ENCODE results near the gene RNF207. TPM values are rescaled to one million over a fixed set of nuclear protein-coding genes. Genes with fewer than 3 reads are reported as not detected.
"Not testable (repeated sequence)": the region's sequence is repeated elsewhere in the genome, so short reads cannot be mapped to it uniquely, and the experiment has no call there.

The RNF207 gene
- total RNA-seq, 1 donor from 2014 or later, result 70.1 TPM

GRCh38 chr1:6218375-6219164, 12.7 kb downstream of the RNF207 start:
- intact Hi-C loops (cut with DNase I), result no loop called here
- DNase-seq (no peak), ATAC-seq (ENCODE audit: poor library complexity) (no peak)

GRCh38 chr1:6219641-6220040, 13.7 kb downstream of the RNF207 start:
- ATAC-seq (ENCODE audit: poor library complexity); intact Hi-C loops (cut with DNase I); DNase-seq: not testable (repeated sequence)

GRCh38 chr1:6220236-6220635, 14.3 kb downstream of the RNF207 start:
- ATAC-seq (ENCODE audit: poor library complexity), result no peak
- no peak for DNase-seq
- intact Hi-C loops (cut with DNase I), result no loop called here

GRCh38 chr1:6221210-6221784, 15.4 kb downstream of the RNF207 start:
- intact Hi-C loops (cut with DNase I), result no loop called here
- ATAC-seq (ENCODE audit: poor library complexity) (no peak), DNase-seq (no peak)

- DNase-seq (peak; percentile 81), ATAC-seq (ENCODE audit: poor library complexity) (peak; percentile 58)
- intact Hi-C loops (cut with DNase I), result no loop called here
Observed at GRCh38 chr1:6222636-6223035, 16.7 kb downstream of the RNF207 start.

GRCh38 chr1:6223617-6224016, 17.7 kb downstream of the RNF207 start:
- intact Hi-C loops (cut with DNase I), result no loop called here
- ATAC-seq (ENCODE audit: poor library complexity) (peak; percentile 83), DNase-seq (peak; percentile 73)

GRCh38 chr1:6224718-6225117, 18.8 kb downstream of the RNF207 start:
- intact Hi-C loops (cut with DNase I), result no loop called here
- ATAC-seq (ENCODE audit: poor library complexity), result no peak
- DNase-seq, result no peak

- no peak for ATAC-seq (ENCODE audit: poor library complexity)
- intact Hi-C loops (cut with DNase I), result no loop called here
- DNase-seq, result no peak
Observed at GRCh38 chr1:6225651-6226050, 19.7 kb downstream of the RNF207 start.

- no peak for ATAC-seq (ENCODE audit: poor library complexity)
- intact Hi-C loops (cut with DNase I), result no loop called here
- DNase-seq, result no peak
Observed at GRCh38 chr1:6233376-6233775, 27.5 kb downstream of the RNF207 start.

- DNase-seq (no peak), ATAC-seq (ENCODE audit: poor library complexity) (no peak)
- intact Hi-C loops (cut with DNase I), result loop anchor here (5.0 kb wide), 1 partner anchor 32 kb away; no protein-coding TSS in a partner anchor
Observed at GRCh38 chr1:6234502-6235295, 28.8 kb downstream of the RNF207 start.

GRCh38 chr1:6235296-6235677, 29.4 kb downstream of the RNF207 start:
- DNase-seq, result no peak
- intact Hi-C loops (cut with DNase I), result loop anchor here (5.0 kb wide), 1 partner anchor 33 kb away; no protein-coding TSS in a partner anchor
- ATAC-seq (ENCODE audit: poor library complexity), result no peak

- no peak for DNase-seq
- intact Hi-C loops (cut with DNase I), result loop anchor here (5.0 kb wide), 1 partner anchor 35 kb away; no protein-coding TSS in a partner anchor
- no peak for ATAC-seq (ENCODE audit: poor library complexity)
Observed at GRCh38 chr1:6237093-6237492, 31.2 kb downstream of the RNF207 start.

- intact Hi-C loops (cut with DNase I), result loop anchor here (5.0 kb wide), 1 partner anchor 37 kb away; no protein-coding TSS in a partner anchor
- ATAC-seq (ENCODE audit: poor library complexity) (no peak), DNase-seq (no peak)
Observed at GRCh38 chr1:6239213-6239752, 33.4 kb downstream of the RNF207 start.

- DNase-seq (no peak), ATAC-seq (ENCODE audit: poor library complexity) (no peak)
- intact Hi-C loops (cut with DNase I), result loop anchor here (5.0 kb wide), 1 partner anchor 38 kb away; no protein-coding TSS in a partner anchor
Observed at GRCh38 chr1:6239950-6240768, 34.2 kb downstream of the RNF207 start.

GRCh38 chr1:6241107-6241886, 35.4 kb downstream of the RNF207 start:
- intact Hi-C loops (cut with DNase I), result no loop called here
- DNase-seq (no peak), ATAC-seq (ENCODE audit: poor library complexity) (no peak)

- no peak for ATAC-seq (ENCODE audit: poor library complexity)
- intact Hi-C loops (cut with DNase I), result no loop called here
- DNase-seq, result no peak
Observed at GRCh38 chr1:6241887-6242740, 36.2 kb downstream of the RNF207 start.

Measured in Right ventricle myocardium superior (tissue), 1 donor.